CD4-positive, alpha-beta T cell treated with Interleukin-6 at 100 ng/mL for 8 hours (primary cell): Measurements from ENCODE around the gene FAM168B.

ENCODE experiments used
- DNase-seq: peaks from one replicate; pipeline ENCODE4 v3.0.0-alpha.2; 2020; ENCODE audit warnings: mixed read lengths, low spot score

Gene FAM168B

DNA sequence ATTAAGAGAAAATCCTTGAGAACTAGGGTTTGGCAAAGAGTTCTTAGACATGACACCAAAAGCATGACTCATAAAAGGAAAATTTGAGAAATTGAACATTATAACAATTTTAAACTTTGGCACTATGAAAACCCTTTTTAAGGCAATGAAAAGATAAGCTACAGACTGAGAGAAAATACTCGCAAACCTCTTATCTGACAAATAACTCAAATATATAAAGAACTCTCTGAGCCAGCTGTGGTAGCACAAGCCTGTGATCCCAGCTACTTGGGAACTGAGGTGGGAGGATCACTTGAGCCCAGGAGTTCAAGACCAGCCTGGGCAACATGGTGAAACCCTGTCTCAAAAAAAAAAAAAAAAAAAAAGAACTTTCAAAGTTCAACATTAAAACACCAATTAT, 70.5 kb downstream of the FAM168B start:
- no peak for DNase-seq

DNA sequence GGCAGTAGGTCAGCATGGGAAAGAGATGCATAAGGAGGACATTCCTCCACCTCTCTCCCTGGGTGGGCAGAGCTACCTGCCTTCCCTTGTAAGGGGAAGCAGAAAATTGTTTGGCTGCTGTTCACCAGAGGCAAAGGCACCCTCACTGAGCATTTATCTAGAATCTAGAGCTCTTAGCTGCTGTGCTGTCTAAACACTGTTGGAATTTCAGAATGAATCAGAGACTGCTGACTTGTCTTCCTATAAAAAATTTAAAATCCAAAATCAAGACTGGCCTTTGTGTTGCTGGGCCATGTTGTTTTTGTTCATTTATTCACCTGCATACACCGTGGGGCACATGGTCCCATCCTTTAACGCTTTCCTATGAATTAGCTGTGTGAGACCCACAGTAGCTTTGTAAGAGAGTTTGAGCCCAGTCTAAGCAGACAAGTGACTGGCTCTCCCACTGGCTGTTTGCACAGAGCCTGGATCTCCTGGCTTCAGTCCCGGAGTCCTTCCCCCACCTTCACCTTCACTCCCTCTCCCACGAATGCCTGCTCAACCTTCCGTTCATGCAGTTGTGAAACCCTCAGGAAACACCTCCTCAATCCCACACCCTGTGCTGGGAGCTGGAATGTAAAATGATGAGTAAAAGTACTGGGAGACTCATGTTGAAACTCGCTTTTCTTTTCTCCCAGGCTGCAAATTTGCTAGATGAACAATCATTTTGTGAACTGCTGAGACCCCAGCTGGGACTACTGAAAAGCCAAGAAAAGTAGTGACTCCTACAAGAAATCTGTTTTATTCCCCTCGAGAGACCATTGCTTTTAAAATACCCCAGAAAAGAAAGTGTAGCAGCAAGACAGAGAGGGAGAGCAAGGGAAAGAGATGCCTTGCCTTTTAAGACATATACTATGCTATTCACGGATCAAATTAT, 76.2 kb downstream of the FAM168B start:
- no peak for DNase-seq

DNA sequence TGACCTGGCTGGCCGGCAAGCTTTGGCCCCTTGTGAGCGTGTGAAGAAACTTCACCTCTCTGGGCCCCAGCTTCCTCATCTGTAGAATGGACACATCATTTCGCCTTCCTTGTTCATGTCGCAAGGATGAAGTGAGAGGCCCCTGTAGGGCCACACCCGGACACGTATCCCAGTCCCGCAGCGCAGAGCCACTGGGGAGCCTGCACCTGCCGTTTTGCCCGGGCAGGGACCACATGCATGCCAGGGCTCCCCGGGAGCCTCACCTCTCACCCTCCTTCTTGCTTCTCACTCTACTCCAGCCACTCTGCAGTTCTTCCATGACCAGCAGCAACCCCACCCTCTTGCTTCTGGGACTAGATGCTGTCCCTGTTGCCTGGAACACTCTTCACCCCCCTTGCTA, 77.5 kb downstream of the FAM168B start:
- DNase-seq, result no peak

GRCh38 chr2:131014141-131014540, 79.1 kb downstream of the FAM168B start:
- DNase-seq, result no peak

DNA sequence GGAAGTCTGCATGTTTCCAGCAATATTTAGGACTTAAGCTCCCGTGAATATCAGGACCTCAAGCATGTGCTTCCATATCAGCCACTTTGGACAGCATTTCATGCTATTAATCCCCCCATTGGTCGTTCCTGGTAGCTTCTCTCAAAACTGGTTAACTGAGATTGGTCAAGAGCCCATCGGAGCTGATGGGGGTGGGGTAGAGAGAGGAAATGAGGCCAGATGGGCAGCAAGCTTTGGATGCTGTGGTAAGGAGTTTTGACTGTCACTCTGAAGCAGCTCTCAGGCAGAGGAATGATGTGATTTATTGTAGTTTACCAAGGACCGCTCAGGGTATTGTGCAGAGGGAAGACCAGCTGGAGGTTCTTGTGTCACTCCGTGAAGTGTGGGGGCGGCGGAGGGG, 81.8 kb downstream of the FAM168B start:
- no peak for DNase-seq

- DNase-seq, result peak; percentile 14
Observed at GRCh38 chr2:131010566-131010965, 82.7 kb downstream of the FAM168B start.

DNA sequence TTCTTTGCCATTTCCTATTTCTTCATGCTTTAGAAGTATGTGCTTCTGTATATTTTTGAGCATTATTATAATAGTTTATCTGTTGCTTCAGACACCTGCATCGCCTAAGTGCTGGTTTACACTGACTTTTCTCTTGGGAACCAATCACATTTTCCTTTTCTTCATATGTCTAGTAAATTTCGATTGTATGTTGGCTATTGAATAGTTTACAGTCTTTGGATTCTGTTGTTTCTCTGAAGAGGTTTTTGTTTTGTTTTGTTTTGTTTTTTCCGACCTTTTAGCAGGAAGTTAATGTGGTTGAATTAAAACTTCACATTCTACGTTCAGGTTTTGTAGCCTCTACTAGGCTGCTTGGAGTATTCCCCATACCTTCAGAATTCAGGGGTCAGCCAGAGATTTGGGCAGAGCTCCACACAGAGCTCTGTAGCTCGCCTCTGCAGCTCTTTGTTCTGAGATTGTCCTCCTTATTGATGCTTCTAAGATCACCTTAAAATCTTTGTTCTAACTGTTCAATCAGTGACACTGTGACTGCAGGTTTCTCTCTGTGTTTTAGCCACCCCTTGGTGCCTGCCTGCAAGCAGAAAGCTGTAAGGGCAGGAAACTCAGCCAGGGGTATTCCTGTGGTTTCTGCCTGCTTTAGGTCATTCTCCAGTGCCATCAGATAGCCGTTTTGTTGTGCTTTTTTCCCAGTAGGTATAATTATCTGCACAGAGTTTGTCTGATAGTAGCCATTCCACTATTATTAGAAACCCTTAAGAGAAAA, 83.4 kb downstream of the FAM168B start:
- no peak for DNase-seq

DNA sequence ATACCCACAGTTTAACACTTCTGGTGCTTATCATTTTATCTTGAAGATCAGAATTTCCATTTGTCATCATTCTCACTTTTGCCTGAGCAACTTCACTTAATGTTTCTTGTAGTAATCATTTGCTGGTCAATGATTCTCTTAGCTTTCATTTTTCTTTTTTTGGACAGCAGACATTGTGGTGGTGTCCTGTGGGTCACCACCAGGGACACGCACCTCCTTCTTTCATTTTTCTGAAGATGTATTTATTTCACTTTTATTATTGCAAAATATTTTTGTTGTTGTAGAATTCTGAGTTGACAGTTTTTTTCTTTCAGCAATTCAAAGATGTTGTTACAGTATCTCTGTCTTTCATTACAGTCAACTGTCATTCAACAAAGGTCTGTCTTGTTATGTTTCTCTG, 84.3 kb downstream of the FAM168B start:
- DNase-seq, result no peak

GRCh38 chr2:131006561-131006960, 86.7 kb downstream of the FAM168B start:
- DNase-seq, result no peak

DNA sequence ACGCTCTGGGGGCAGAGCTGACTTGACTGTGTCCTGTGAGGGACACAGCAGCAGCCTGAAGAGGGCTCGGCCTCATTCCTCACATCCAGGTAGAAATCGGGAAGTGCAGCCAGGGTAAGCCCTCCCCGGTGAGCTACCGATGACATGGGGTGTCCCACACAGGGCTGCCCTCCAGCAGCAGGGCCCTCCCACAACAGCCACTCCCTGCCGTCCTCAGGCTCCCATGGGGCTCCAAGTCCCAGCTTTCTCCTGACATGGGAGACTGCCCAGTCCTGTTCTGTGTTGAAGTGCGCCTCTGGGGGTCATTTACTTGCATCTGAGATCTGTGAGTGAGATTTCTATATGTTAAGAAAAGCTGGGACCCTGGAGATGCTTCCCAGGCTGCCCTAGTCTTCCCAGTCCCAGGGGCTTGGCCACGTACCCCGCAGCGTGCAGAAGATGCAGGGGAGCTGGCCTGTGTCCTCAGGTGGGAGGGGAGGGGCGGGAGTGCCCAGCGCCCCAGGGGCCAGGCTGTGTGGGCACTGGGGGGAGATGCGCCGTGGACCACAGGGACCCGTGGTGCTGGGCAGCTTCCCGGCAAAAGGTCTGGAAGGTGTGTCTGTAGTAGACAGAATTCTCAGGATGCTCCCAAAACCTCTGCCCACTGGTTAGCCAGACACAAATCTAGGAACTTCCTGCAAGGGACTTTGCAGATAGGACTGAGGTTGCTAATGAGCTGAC, 87.9 kb downstream of the FAM168B start:
- no peak for DNase-seq

DNA sequence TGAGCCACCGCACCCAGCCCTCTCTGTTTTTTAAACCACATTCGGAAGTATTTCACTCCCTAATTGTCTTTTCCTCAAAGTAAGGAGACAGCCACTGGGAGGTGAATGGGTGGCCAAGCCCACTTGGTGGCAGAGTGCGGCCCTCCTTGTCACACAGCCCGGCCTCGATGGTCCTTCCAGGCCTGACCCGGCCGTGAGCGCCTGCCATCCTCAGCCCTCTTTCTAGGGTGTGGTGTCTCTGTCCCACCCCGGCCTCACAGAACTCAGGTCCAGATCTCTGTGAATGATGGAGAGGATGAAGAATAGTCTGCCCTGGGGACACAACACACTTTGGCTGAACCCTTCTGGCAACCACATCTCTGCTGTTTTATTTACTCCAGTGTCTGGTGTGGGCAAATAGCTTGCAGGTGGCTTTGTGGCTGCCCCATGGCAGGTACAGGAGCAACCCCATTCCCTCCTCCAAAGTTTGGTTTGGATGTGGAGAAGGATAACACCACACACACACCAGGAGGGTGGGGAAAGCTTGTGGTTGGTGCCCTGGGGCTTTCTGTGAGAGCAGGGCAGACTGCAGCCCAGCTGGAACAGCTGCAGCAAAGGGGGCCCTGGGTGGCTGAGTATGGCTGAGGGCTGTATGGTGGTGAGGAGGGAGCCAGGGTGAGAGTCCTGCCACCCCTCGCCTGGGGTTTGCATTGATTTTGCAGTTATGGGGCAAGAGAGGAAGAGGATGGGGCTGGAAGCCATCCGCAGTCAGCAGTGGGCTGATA, 88.6 kb downstream of the FAM168B start:
- no peak for DNase-seq

DNA sequence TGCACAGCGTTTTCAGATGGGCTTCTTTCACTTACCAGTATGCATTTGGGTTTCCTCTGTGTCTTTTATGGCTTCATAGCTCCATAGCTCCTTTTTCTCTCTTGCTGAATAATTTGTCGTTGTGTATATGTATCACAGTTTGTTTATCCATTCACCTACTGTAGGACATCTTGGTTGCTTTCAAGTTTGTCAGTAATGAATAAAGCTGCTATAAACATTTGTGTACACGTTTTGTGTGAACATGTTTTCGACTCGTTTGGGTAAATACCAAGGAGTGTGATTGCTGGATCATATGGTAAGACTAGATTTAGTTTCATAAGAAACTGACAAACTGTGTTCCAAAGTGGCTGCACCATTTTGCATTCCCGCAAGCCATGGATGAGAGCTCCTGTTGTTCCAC, 94.7 kb downstream of the FAM168B start:
- no peak for DNase-seq
